Esophagus muscularis mucosa (tissue), 4 donors: ENCODE data around the gene ARHGEF2. TPM values are rescaled to one million over a fixed set of nuclear protein-coding genes. Genes with fewer than 3 reads are reported as not detected.

ENCODE experiments used
- DNase-seq: peaks from one replicate; pipeline ENCODE4 v3.0.0-alpha.2; 2017; ENCODE audit errors: extremely low spot score
- H3K27ac ChIP-seq, 4 donors: fragments of 200-600 bp; sonication (generic); replicated peaks in 1 of 4; 1 replicate in 3 of 4; 2 replicates in 1 of 4; pipeline ENCODE4 v1.5.1; 2016 to 2019; ENCODE audit warnings: mild to moderate bottlenecking in 1 of 4
- H3K27me3 ChIP-seq, 4 donors: fragments of 200-600 bp; sonication (generic); one replicate each; pipeline versions ENCODE4 v1.5.1 to v1.6.0; 2016 to 2019
- H3K36me3 ChIP-seq, 4 donors: fragments of 200-600 bp; sonication (generic); one replicate each; pipeline ENCODE4 v1.5.1; 2016 to 2019
- H3K4me1 ChIP-seq, 4 donors: fragments of 200-600 bp; sonication (generic); one replicate each; pipeline ENCODE4 v1.5.1; 2016 to 2019
- H3K4me3 ChIP-seq, 4 donors: fragments of 200-600 bp; sonication (generic); 1 replicate in 2 of 4; 2 replicates in 2 of 4; pipeline ENCODE4 v1.5.1; 2016 to 2019; ENCODE audit warnings: mild to moderate bottlenecking in 4 of 4, moderate library complexity in 1 of 4
- H3K9me3 ChIP-seq, 4 donors: fragments of 200-600 bp; sonication (generic); 1 replicate in 3 of 4; 2 replicates in 1 of 4; pipeline ENCODE4 v1.5.1; 2016 to 2019
- EP300 ChIP-seq: sonication (generic); formaldehyde crosslinking; IDR thresholded peaks from one replicate; pipeline ENCODE4 v1.6.1; 2017; ENCODE audit warnings: antibody characterized with exemption
- POLR2A ChIP-seq: fragments of 450-650 bp; IDR thresholded peaks from one replicate; pipeline ENCODE4 v1.6.1; 2017; ENCODE audit warnings: antibody characterized with exemption, moderate library complexity, mild to moderate bottlenecking, low read depth
- POLR2AphosphoS5 ChIP-seq, 2 donors: sonication (generic); formaldehyde crosslinking; IDR thresholded peaks; one replicate each; pipeline ENCODE4 v1.6.1; 2017; ENCODE audit warnings: antibody characterized with exemption in 2 of 2
- WGBS: methylation state at CpG from one replicate; pipeline ENCODE4 v1.1.5; 2018; 5-methylcytosine and 5-hydroxymethylcytosine counted together
- intact Hi-C: fragments of 100-400 bp; cut with DNase I; formaldehyde crosslinking; loops from one replicate; pipeline ENCODE4 v1.15.1; 2023
- total RNA-seq, 4 donors: library from RNA; depleted of rRNA; stranded (reverse); fragments of >200 nt; gene quantifications; one replicate each; pipeline versions ENCODE4 v1.1.0 to v1.2.1, GENCODE V29; 2016
- TF ChIP-seq, protein P1 (sequence below), 3 experiments: fragments of 200-600 bp in 2 of 3; fragments of 450-650 bp in 1 of 3; sonication (generic) in 2 of 3; IDR thresholded peaks; one replicate each; pipeline ENCODE4 v1.5.1; 2017 to 2019; ENCODE audit warnings: antibody characterized with exemption in 3 of 3, mild to moderate bottlenecking in 2 of 3, moderate library complexity in 1 of 3

ARHGEF2 gene
- total RNA-seq, 4 donors from 2014 or later, result 54.0 to 130 (median 91.8) TPM

DNA sequence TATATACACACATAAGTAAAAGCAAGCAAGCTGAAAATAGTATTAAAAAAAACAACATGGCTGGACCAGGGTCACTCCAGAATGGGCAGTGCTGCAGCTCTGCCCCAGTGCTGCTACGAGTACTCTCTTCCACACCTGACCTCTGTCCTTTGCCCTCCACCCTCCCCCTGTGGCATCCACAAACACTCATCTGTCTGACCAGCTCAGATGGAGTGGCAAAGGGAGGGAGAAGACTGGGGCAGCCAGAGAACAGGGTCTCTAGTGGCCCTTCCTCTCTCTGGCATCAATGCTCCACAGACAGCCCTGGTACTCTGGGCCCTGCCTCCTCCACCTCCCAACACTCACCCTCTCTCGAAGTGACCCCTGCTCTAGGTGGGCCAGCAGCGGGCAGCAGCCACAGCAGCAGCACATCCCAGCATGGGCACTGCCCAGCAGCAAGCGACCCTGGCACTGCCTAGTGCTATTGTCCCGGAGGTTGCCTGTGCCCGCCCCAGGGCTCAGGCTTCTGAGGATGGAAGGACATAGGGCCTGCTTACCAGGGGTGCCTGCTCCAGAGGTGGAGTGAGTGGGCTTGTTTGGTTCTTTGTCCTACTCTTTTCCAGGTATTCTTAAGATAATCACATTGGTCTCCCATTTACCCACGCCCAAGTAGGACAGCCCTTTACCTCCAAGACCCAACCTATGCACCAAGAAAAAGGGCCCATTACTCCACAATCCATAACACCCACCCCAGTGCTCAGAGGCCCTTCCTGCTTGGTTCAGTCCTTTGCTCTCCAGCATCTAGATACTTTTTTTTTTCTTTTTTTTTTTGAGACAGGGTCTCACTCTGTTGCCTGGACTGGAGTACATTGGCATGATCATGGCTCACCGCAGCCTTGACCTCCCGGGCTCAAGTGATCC, 6.2 kb downstream of the ARHGEF2 start:
- Histone ChIP-seq H3K4me1 (peaks cover 93 to 100% (median 99%) of the 10 kb centered on the region in 4 donors), H3K27me3 (no peaks in the 10 kb centered on the region), H3K27ac (peak overlapping the region; percentile 97), H3K9me3 (no peaks in the 10 kb centered on the region), H3K4me3 (no peak overlapping the region), H3K36me3 (peaks cover 0 to 33% (median 13%) of the 10 kb centered on the region in 4 donors)
- WGBS, result 64% methylated on average over 9 of the region's 9 CpGs
- intact Hi-C loops, result no loop called here
- DNase-seq, result no peak
- TF ChIP-seq EP300 (no peak), POLR2A (no peak), POLR2AphosphoS5 (IDR thresholded peaks at IDR 0.05) (no peak)
- TF ChIP-seq, protein P1, sequence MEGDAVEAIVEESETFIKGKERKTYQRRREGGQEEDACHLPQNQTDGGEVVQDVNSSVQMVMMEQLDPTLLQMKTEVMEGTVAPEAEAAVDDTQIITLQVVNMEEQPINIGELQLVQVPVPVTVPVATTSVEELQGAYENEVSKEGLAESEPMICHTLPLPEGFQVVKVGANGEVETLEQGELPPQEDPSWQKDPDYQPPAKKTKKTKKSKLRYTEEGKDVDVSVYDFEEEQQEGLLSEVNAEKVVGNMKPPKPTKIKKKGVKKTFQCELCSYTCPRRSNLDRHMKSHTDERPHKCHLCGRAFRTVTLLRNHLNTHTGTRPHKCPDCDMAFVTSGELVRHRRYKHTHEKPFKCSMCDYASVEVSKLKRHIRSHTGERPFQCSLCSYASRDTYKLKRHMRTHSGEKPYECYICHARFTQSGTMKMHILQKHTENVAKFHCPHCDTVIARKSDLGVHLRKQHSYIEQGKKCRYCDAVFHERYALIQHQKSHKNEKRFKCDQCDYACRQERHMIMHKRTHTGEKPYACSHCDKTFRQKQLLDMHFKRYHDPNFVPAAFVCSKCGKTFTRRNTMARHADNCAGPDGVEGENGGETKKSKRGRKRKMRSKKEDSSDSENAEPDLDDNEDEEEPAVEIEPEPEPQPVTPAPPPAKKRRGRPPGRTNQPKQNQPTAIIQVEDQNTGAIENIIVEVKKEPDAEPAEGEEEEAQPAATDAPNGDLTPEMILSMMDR (IDR thresholded peaks at IDR 0.05), result no peak

DNA sequence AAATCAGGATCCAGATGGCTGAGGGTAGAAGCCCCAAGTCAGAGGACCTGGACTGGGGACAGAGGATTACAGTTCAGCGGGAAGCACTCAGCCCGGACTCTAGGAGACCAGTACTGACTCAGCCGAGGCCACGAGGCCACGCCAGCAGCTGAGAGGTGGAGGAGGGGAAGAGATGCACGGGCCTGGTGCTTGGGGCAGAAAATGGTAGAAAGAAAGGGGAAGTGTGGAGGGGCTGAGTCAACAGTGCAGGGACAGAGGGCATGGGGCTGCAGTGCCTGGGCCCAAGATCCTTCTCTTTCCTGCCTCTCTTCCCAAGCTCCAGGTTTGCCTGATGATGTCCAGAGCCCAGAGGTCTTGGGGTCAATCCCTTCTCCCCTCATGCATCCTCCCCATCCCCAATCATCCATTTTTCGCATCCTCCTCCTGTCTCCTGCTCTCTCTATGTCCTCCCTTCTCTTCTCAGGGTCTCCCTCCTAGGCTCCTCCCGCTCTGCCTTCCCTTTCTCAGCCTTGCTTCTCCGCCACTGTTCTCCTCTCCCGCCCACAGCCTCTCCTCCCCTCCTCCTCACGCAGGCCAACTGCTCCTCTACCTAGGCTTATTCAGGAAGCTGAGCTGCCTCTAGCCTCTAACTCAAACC, 7.7 kb downstream of the ARHGEF2 start:
- Histone ChIP-seq H3K9me3 (no peaks in the 10 kb centered on the region), H3K4me3 (peak overlapping the region in 2 of 4 donors; percentile 16 to 27), H3K27me3 (no peaks in the 10 kb centered on the region), H3K27ac (peak overlapping the region; percentile 79 to 97 (median 91)), H3K36me3 (peaks cover 7 to 48% (median 26%) of the 10 kb centered on the region in 4 donors), H3K4me1 (peaks cover 99 to 100% (median 100%) of the 10 kb centered on the region in 4 donors)
- no peak for DNase-seq
- intact Hi-C loops, result no loop called here
- 12% methylated on average over 11 of the region's 11 CpGs for WGBS
- TF ChIP-seq, protein P1 (IDR thresholded peaks at IDR 0.05), result no peak
- no peak for TF ChIP-seq EP300
- no peak for TF ChIP-seq POLR2A
- TF ChIP-seq POLR2AphosphoS5 (IDR thresholded peaks at IDR 0.05), result peak in 1 of 2 donors; percentile 18

DNA sequence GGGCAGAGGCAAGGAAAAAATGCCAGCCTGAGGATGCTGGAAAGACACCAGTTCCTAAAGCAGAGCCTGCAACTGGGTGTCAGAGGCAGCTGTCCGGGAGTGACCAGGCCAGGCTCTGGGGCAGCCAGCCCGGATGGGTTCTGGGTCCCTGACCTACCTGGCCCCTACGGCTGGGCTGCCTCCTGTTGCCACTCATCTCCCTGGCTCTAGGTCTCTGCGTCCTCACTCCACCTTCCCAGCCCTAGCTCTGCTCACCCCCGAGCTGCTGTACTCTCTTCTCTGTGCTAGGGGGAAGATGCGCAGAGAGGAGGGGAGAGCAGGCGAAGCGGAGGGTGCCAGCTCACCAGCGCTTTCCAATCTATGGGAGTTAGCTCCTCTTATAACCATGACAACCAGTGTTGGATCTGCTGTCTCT, 9.0 kb downstream of the ARHGEF2 start:
- DNase-seq, result no peak
- intact Hi-C loops, result no loop called here
- H3K4me1 ChIP-seq, result peaks cover 86 to 96% (median 88%) of the 10 kb centered on the region in 4 donors
- H3K27me3 ChIP-seq, result no peaks in the 10 kb centered on the region
- H3K27ac ChIP-seq, result peak overlapping the region; percentile 79 to 97 (median 91)
- peak overlapping the region in 1 of 4 donors; percentile 11 for H3K4me3 ChIP-seq
- TF ChIP-seq POLR2AphosphoS5 (IDR thresholded peaks at IDR 0.05), result no peak
- no peak for TF ChIP-seq POLR2A
- TF ChIP-seq, protein P1 (IDR thresholded peaks at IDR 0.05), result no peak
- TF ChIP-seq EP300, result no peak
- 58% methylated on average over 4 of the region's 9 CpGs for WGBS
- H3K36me3 ChIP-seq, result peaks cover 20 to 61% (median 39%) of the 10 kb centered on the region in 4 donors
- no peaks in the 10 kb centered on the region for H3K9me3 ChIP-seq

DNA sequence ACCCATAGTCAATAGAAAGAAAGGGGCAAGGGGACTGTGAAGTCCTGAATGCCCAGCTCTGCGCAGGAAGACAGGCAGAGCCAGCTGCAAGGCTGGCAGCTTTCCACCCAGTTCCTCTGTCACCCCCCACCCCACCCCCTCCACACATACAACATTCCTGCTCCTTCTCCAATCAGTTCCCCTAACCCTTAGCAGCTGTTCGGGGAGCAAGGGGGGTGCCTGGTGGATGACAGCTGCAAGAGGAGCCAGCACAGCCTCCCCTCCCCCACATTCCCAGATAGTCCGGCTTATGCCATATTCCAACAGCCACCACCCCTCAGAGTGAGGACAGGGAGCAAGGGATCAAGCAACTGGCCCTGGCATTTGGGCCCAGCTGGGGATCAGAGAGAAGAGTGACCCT, 9.7 kb downstream of the ARHGEF2 start:
- H3K9me3 ChIP-seq, result no peaks in the 10 kb centered on the region
- DNase-seq, result no peak
- peak overlapping the region; percentile 79 to 97 (median 91) for H3K27ac ChIP-seq
- TF ChIP-seq POLR2A (no peak), POLR2AphosphoS5 (IDR thresholded peaks at IDR 0.05) (no peak), EP300 (no peak)
- TF ChIP-seq, protein P1 (IDR thresholded peaks at IDR 0.05), result no peak
- H3K4me1 ChIP-seq, result peaks cover 79 to 91% (median 81%) of the 10 kb centered on the region in 4 donors
- H3K4me3 ChIP-seq, result peak overlapping the region in 1 of 4 donors; percentile 11
- intact Hi-C loops, result no loop called here
- WGBS, result 30% methylated on average over 3 of the region's 3 CpGs
- H3K36me3 ChIP-seq, result peaks cover 22 to 63% (median 45%) of the 10 kb centered on the region in 4 donors
- no peaks in the 10 kb centered on the region for H3K27me3 ChIP-seq
